Measurements from ENCODE around the gene ADCY2.
A peak's percentile ranks its signal among the peaks of the same experiment; 100 is the strongest.

The ADCY2 gene

DNA sequence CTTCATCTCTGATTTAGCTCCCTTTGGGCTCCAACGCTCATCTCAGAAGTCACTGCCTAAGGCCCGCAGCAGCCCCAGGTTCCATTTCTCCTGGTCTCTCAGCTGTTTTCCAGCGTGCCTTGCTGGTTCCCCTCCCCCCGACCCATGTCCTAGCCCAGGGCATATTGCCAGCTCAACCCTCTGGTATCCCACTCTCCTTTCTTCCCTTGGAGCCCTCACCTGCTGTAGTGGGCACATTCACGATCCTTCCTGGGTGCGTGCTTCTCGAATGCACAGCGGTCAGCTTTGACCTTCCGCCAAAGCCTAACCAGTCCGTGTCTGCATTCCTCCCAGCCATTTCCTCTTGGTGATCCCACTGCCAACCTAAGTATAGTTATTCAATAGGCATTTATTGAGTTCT is 418.9 kb downstream of the ADCY2 start:
- H3K56ac ChIP-seq (ENCODE audit: low read length), result no peak overlapping the region
- no peaks in the 10 kb centered on the region for H3K27me3 ChIP-seq (ENCODE audit: insufficient read depth, low read length, poor library complexity)
- no peaks in the 10 kb centered on the region for H3K79me2 ChIP-seq (ENCODE audit: control insufficient read depth, insufficient read depth, low read length)
- H3K18ac ChIP-seq (ENCODE audit: low read length), result no peak overlapping the region
- peaks cover 2% of the 10 kb centered on the region for H3K4me1 ChIP-seq (ENCODE audit: control insufficient read depth, low read depth, low read length)
- no peak overlapping the region for H3K27ac ChIP-seq (ENCODE audit: low read depth, low read length)
- H3K4ac ChIP-seq (ENCODE audit: low read depth, low read length), result no peak overlapping the region
- peak; percentile 22 for DNase-seq
- peak overlapping the region; percentile 17 for H2BK5ac ChIP-seq (ENCODE audit: low read length)
- H2BK120ac ChIP-seq (ENCODE audit: low read depth, low read length), result no peak overlapping the region
- no peak overlapping the region for H3K4me3 ChIP-seq (ENCODE audit: low read length)
- no peaks in the 10 kb centered on the region for H3K79me1 ChIP-seq (ENCODE audit: low read length)
- no peak overlapping the region for H3K23ac ChIP-seq (ENCODE audit: low read length)
- no peaks in the 10 kb centered on the region for H3K36me3 ChIP-seq (ENCODE audit: control insufficient read depth, insufficient read depth, low read length)
- H2BK15ac ChIP-seq (replicated peaks; ENCODE audit: low read depth), result no peak overlapping the region
- no peak overlapping the region for H3K4me2 ChIP-seq (ENCODE audit: low read length)
- no peak overlapping the region for H3K9ac ChIP-seq (ENCODE audit: low read length)
- H2AK5ac ChIP-seq (ENCODE audit: low read length), result no peak overlapping the region
- H4K8ac ChIP-seq (ENCODE audit: low read depth, low read length), result no peak overlapping the region
- no peak overlapping the region for H4K5ac ChIP-seq (ENCODE audit: low read length)
- no CpG with 5 or more reads among the region's 10 CpGs for WGBS (ENCODE audit: extremely low coverage, insufficient coverage, low lambda C conversion rate)

DNA sequence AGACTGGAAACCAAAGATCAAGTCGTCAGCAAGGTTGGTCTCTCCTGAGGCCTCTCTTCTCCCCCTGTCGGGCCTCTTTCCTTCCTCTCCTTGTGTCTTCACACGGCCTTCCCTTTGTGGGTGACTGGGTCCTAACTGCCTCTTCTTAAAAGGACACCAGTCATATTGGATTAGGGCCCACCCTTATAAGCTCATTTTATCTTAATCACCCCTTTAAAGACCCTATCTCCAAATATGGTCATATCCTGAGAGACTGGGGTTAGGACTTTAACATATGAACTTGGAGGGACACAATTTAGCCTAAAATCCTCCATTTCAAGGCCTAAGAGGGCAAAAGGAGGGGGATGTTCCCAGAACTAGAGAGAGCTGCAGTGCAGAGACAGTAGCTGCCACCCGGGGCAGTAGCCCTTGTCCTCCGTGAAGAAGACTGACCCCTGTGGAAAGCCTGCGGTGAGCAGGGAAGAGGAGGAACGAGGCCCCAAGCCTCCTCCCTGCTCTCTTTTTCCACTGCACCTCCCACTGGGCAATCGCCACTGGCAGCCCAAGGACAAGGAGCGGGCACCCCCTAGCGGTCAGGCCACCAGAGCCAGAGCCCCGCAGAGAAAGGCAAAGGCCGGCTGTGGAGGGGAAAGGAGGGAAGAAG is 420.1 kb downstream of the ADCY2 start:
- H3K23ac ChIP-seq (ENCODE audit: low read length), result no peak overlapping the region
- no peak overlapping the region for H3K18ac ChIP-seq (ENCODE audit: low read length)
- H3K79me2 ChIP-seq (ENCODE audit: control insufficient read depth, insufficient read depth, low read length), result no peaks in the 10 kb centered on the region
- no peak overlapping the region for H3K4me3 ChIP-seq (ENCODE audit: low read length)
- H3K4ac ChIP-seq (ENCODE audit: low read depth, low read length), result no peak overlapping the region
- H3K27ac ChIP-seq (ENCODE audit: low read depth, low read length), result no peak overlapping the region
- no peaks in the 10 kb centered on the region for H3K36me3 ChIP-seq (ENCODE audit: control insufficient read depth, insufficient read depth, low read length)
- H3K4me2 ChIP-seq (ENCODE audit: low read length), result no peak overlapping the region
- H3K27me3 ChIP-seq (ENCODE audit: insufficient read depth, low read length, poor library complexity), result no peaks in the 10 kb centered on the region
- no peak overlapping the region for H4K8ac ChIP-seq (ENCODE audit: low read depth, low read length)
- H2AK5ac ChIP-seq (ENCODE audit: low read length), result no peak overlapping the region
- H2BK5ac ChIP-seq (ENCODE audit: low read length), result no peak overlapping the region
- DNase-seq, result peak; percentile 98
- no peak overlapping the region for H4K5ac ChIP-seq (ENCODE audit: low read length)
- no peak overlapping the region for H2BK120ac ChIP-seq (ENCODE audit: low read depth, low read length)
- H3K9ac ChIP-seq (ENCODE audit: low read length), result no peak overlapping the region
- no CpG with 5 or more reads among the region's 12 CpGs for WGBS (ENCODE audit: extremely low coverage, insufficient coverage, low lambda C conversion rate)
- H3K56ac ChIP-seq (ENCODE audit: low read length), result peak overlapping the region; percentile 20
- H3K4me1 ChIP-seq (ENCODE audit: control insufficient read depth, low read depth, low read length), result peaks cover 2% of the 10 kb centered on the region
- no peak overlapping the region for H2BK15ac ChIP-seq (replicated peaks; ENCODE audit: low read depth)
- no peaks in the 10 kb centered on the region for H3K79me1 ChIP-seq (ENCODE audit: low read length)

DNA sequence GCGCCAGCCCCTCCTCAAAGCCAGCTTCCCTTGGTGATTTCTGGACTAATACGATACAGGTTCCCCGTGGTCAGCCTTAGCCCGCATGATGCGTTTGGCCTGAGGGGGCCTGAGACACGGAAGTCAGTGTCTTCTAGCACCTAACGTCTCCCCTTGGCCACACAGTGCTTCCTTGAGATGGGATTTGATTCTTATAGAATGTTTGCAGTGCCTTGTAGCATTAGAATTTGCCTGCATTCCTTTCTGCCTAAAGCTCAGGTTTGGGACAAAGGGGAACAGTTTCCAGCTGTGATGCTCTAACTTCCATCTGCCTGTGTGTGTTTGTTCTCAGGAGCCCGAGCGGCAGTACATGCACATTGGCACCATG is 420.6 kb downstream of the ADCY2 start:
- no peak overlapping the region for H3K56ac ChIP-seq (ENCODE audit: low read length)
- no peak overlapping the region for H3K23ac ChIP-seq (ENCODE audit: low read length)
- no peak overlapping the region for H3K18ac ChIP-seq (ENCODE audit: low read length)
- no peak overlapping the region for H3K4me2 ChIP-seq (ENCODE audit: low read length)
- no peak overlapping the region for H4K5ac ChIP-seq (ENCODE audit: low read length)
- H3K27me3 ChIP-seq (ENCODE audit: insufficient read depth, low read length, poor library complexity), result no peaks in the 10 kb centered on the region
- no peak overlapping the region for H3K27ac ChIP-seq (ENCODE audit: low read depth, low read length)
- no peak overlapping the region for H2AK5ac ChIP-seq (ENCODE audit: low read length)
- H3K4me1 ChIP-seq (ENCODE audit: control insufficient read depth, low read depth, low read length), result peaks cover 2% of the 10 kb centered on the region
- H2BK5ac ChIP-seq (ENCODE audit: low read length), result no peak overlapping the region
- DNase-seq, result no peak
- H2BK15ac ChIP-seq (replicated peaks; ENCODE audit: low read depth), result no peak overlapping the region
- no peaks in the 10 kb centered on the region for H3K79me2 ChIP-seq (ENCODE audit: control insufficient read depth, insufficient read depth, low read length)
- H2BK120ac ChIP-seq (ENCODE audit: low read depth, low read length), result no peak overlapping the region
- WGBS (ENCODE audit: extremely low coverage, insufficient coverage, low lambda C conversion rate), result no CpG with 5 or more reads among the region's 9 CpGs
- no peak overlapping the region for H3K9ac ChIP-seq (ENCODE audit: low read length)
- no peaks in the 10 kb centered on the region for H3K79me1 ChIP-seq (ENCODE audit: low read length)
- H3K4ac ChIP-seq (ENCODE audit: low read depth, low read length), result no peak overlapping the region
- no peak overlapping the region for H3K4me3 ChIP-seq (ENCODE audit: low read length)
- no peaks in the 10 kb centered on the region for H3K36me3 ChIP-seq (ENCODE audit: control insufficient read depth, insufficient read depth, low read length)
- H4K8ac ChIP-seq (ENCODE audit: low read depth, low read length), result no peak overlapping the region

DNA sequence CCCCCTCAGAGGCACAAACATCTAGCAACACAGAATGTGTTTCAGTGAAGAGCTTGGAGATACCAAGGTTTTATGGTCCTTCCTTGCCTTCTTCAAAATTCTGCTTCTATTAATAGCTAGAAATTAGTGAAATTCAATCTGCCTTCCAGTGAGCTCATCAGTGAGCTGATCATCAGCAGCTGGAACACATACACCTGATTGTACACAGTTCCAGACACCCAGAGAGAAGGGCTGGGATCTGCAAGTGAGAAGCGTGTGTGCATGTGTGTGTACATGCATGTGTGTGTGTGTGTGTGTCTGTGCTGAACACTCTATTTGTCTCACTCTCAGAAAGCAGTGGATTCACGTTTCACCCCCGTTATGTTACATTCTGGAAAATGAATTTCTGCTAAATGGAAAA is 426.5 kb downstream of the ADCY2 start:
- Histone ChIP-seq H3K79me1 (ENCODE audit: low read length) (no peaks in the 10 kb centered on the region), H2AK5ac (ENCODE audit: low read length) (no peak overlapping the region), H3K4me1 (ENCODE audit: control insufficient read depth, low read depth, low read length) (no peaks in the 10 kb centered on the region), H3K23ac (ENCODE audit: low read length) (no peak overlapping the region), H4K8ac (ENCODE audit: low read depth, low read length) (no peak overlapping the region), H3K27ac (ENCODE audit: low read depth, low read length) (no peak overlapping the region), H2BK120ac (ENCODE audit: low read depth, low read length) (no peak overlapping the region), H3K9ac (ENCODE audit: low read length) (no peak overlapping the region), H3K18ac (ENCODE audit: low read length) (no peak overlapping the region), H3K4ac (ENCODE audit: low read depth, low read length) (no peak overlapping the region), H3K4me3 (ENCODE audit: low read length) (no peak overlapping the region), H2BK15ac (replicated peaks; ENCODE audit: low read depth) (no peak overlapping the region), H3K4me2 (ENCODE audit: low read length) (no peak overlapping the region), H3K27me3 (ENCODE audit: insufficient read depth, low read length, poor library complexity) (no peaks in the 10 kb centered on the region), H3K36me3 (ENCODE audit: control insufficient read depth, insufficient read depth, low read length) (peaks cover 7% of the 10 kb centered on the region), H4K5ac (ENCODE audit: low read length) (no peak overlapping the region), H2BK5ac (ENCODE audit: low read length) (no peak overlapping the region), H3K79me2 (ENCODE audit: control insufficient read depth, insufficient read depth, low read length) (no peaks in the 10 kb centered on the region), H3K56ac (ENCODE audit: low read length) (no peak overlapping the region)
- no peak for DNase-seq
- WGBS (ENCODE audit: extremely low coverage, insufficient coverage, low lambda C conversion rate), result no CpG with 5 or more reads among the region's 3 CpGs

DNA sequence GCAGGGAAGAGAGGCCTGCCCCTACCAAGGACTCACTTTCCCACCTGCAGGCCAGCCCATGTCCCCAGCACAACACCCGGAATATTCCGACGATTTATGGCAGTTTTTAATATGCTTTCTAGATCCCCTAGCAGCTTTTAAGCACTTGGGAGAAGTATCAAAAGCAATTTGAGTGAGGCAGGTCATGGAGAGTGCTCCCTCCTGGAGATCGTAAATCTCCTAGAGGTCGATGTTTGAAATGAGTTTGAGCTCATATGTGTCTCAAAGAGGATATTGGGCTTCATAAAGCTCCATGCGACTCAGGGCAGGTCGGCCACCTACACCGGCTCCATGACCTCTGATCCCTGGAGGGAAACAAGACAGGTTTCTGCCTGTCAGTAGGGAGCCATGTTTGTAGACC is 427.7 kb downstream of the ADCY2 start:
- Histone ChIP-seq H4K8ac (ENCODE audit: low read depth, low read length) (no peak overlapping the region), H2BK5ac (ENCODE audit: low read length) (no peak overlapping the region), H3K79me2 (ENCODE audit: control insufficient read depth, insufficient read depth, low read length) (no peaks in the 10 kb centered on the region), H2BK15ac (replicated peaks; ENCODE audit: low read depth) (no peak overlapping the region), H3K4me3 (ENCODE audit: low read length) (no peak overlapping the region), H3K79me1 (ENCODE audit: low read length) (no peaks in the 10 kb centered on the region), H3K9ac (ENCODE audit: low read length) (no peak overlapping the region), H3K4me2 (ENCODE audit: low read length) (no peak overlapping the region), H2AK5ac (ENCODE audit: low read length) (no peak overlapping the region), H3K27ac (ENCODE audit: low read depth, low read length) (no peak overlapping the region), H3K36me3 (ENCODE audit: control insufficient read depth, insufficient read depth, low read length) (peaks cover 7% of the 10 kb centered on the region), H4K5ac (ENCODE audit: low read length) (no peak overlapping the region), H3K27me3 (ENCODE audit: insufficient read depth, low read length, poor library complexity) (no peaks in the 10 kb centered on the region), H2BK120ac (ENCODE audit: low read depth, low read length) (no peak overlapping the region), H3K4ac (ENCODE audit: low read depth, low read length) (no peak overlapping the region), H3K4me1 (ENCODE audit: control insufficient read depth, low read depth, low read length) (no peaks in the 10 kb centered on the region), H3K23ac (ENCODE audit: low read length) (no peak overlapping the region), H3K18ac (ENCODE audit: low read length) (no peak overlapping the region), H3K56ac (ENCODE audit: low read length) (no peak overlapping the region)
- WGBS (ENCODE audit: extremely low coverage, insufficient coverage, low lambda C conversion rate), result no CpG with 5 or more reads among the region's 8 CpGs
- no peak for DNase-seq

DNA sequence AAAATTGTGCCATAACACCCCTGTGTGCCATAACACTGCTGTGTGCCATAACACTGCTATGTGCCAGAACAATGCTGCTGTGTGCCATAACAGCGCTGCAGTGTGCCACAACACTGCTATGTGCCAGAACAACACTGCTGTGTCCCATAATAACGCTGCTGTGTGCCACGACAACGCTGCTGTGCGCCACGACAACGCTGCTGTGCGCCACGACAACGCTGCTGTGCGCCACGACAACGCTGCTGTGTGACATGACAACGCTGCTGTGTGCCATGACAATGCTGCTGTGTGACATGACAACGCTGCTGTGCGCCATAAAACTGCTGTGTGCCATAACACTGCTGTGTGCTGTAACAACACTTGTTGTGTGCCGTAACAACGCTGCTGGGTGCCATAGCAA is 429.1 kb downstream of the ADCY2 start:
- no peak overlapping the region for H3K4me2 ChIP-seq (ENCODE audit: low read length)
- no peak overlapping the region for H3K4ac ChIP-seq (ENCODE audit: low read depth, low read length)
- H2BK15ac ChIP-seq (replicated peaks; ENCODE audit: low read depth), result no peak overlapping the region
- no peak overlapping the region for H4K8ac ChIP-seq (ENCODE audit: low read depth, low read length)
- H3K36me3 ChIP-seq (ENCODE audit: control insufficient read depth, insufficient read depth, low read length), result peaks cover 7% of the 10 kb centered on the region
- H3K27me3 ChIP-seq (ENCODE audit: insufficient read depth, low read length, poor library complexity), result no peaks in the 10 kb centered on the region
- no peak overlapping the region for H3K23ac ChIP-seq (ENCODE audit: low read length)
- no CpG with 5 or more reads among the region's 18 CpGs for WGBS (ENCODE audit: extremely low coverage, insufficient coverage, low lambda C conversion rate)
- peak; percentile 10 for DNase-seq
- no peaks in the 10 kb centered on the region for H3K79me1 ChIP-seq (ENCODE audit: low read length)
- no peak overlapping the region for H2AK5ac ChIP-seq (ENCODE audit: low read length)
- H3K79me2 ChIP-seq (ENCODE audit: control insufficient read depth, insufficient read depth, low read length), result no peaks in the 10 kb centered on the region
- H3K4me3 ChIP-seq (ENCODE audit: low read length), result no peak overlapping the region
- no peak overlapping the region for H2BK5ac ChIP-seq (ENCODE audit: low read length)
- H2BK120ac ChIP-seq (ENCODE audit: low read depth, low read length), result no peak overlapping the region
- H3K9ac ChIP-seq (ENCODE audit: low read length), result no peak overlapping the region
- H3K56ac ChIP-seq (ENCODE audit: low read length), result no peak overlapping the region
- no peak overlapping the region for H3K18ac ChIP-seq (ENCODE audit: low read length)
- H4K5ac ChIP-seq (ENCODE audit: low read length), result no peak overlapping the region
- H3K4me1 ChIP-seq (ENCODE audit: control insufficient read depth, low read depth, low read length), result no peaks in the 10 kb centered on the region
- no peak overlapping the region for H3K27ac ChIP-seq (ENCODE audit: low read depth, low read length)

Data from mesendoderm (in vitro differentiated cells).